T-helper 2 cell treated with Interferon-gamma antibody and Interleukin-4, amounts not matched to agents 100 ng/mL and 5 ng/mL, for 36 hours (primary cell): Measurements from ENCODE around the gene CDCP1. TPM values are rescaled to one million over a fixed set of nuclear protein-coding genes. Genes with fewer than 3 reads are reported as not detected.
"Not testable (repeated sequence)": the region's sequence is repeated elsewhere in the genome, so short reads cannot be mapped to it uniquely, and the experiment has no call there.

Experiments
- intact Hi-C: fragments of 100-400 bp; cut with micrococcal nuclease; formaldehyde crosslinking; loops from one replicate; pipeline ENCODE4 v1.15.1; 2023
- total RNA-seq: library from RNA; stranded (reverse); gene quantifications from 2 replicates; pipeline ENCODE4 v1.2.3, GENCODE V29; 2022

CDCP1 gene
- total RNA-seq, 1 donor from 2014 or later = 21.8 TPM

- intact Hi-C loops = no loop called here
These were observed 57.4 kb downstream of the CDCP1 start for GRCh38 chr3:45088543-45089358.

- intact Hi-C loops = no loop called here
These were observed 59.0 kb downstream of the CDCP1 start for GRCh38 chr3:45087155-45087554.

GRCh38 chr3:45084820-45085816 lies 61.1 kb downstream of the CDCP1 start:
- intact Hi-C loops = no loop called here

- intact Hi-C loops = no loop called here
These were observed 61.8 kb downstream of the CDCP1 start for GRCh38 chr3:45084361-45084760.

GRCh38 chr3:45083023-45083422 lies 63.2 kb downstream of the CDCP1 start:
- intact Hi-C loops = no loop called here

GRCh38 chr3:45082142-45082538 lies 64.0 kb downstream of the CDCP1 start:
- intact Hi-C loops = no loop called here

GRCh38 chr3:45081506-45082141 lies 64.6 kb downstream of the CDCP1 start:
- intact Hi-C loops = no loop called here

- intact Hi-C loops = no loop called here
These were observed 65.4 kb downstream of the CDCP1 start for GRCh38 chr3:45080824-45081223.

GRCh38 chr3:45079715-45080114 lies 66.5 kb downstream of the CDCP1 start:
- intact Hi-C loops = loop anchor here (1.0 kb wide), 1 partner anchor 131 kb away; no protein-coding TSS in a partner anchor

- intact Hi-C loops = loop anchor here (1.0 kb wide), 1 partner anchor 131 kb away; no protein-coding TSS in a partner anchor
These were observed 67.2 kb downstream of the CDCP1 start for GRCh38 chr3:45078910-45079522.

GRCh38 chr3:45078256-45078655 lies 67.9 kb downstream of the CDCP1 start:
- intact Hi-C loops = not testable (repeated sequence)

- intact Hi-C loops = no loop called here
These were observed 70.2 kb downstream of the CDCP1 start for GRCh38 chr3:45075821-45076625.

- intact Hi-C loops = no loop called here
These were observed 75.1 kb downstream of the CDCP1 start for GRCh38 chr3:45071075-45071474.

- intact Hi-C loops = no loop called here
These were observed 78.2 kb downstream of the CDCP1 start for GRCh38 chr3:45067941-45068340.

GRCh38 chr3:45067486-45067885 lies 78.7 kb downstream of the CDCP1 start:
- intact Hi-C loops = no loop called here

GRCh38 chr3:45066109-45066801 lies 79.9 kb downstream of the CDCP1 start:
- intact Hi-C loops = no loop called here

GRCh38 chr3:45065373-45065720 lies 80.8 kb downstream of the CDCP1 start:
- intact Hi-C loops = loop anchor here (2.0 kb wide), 2 partner anchors 25 to 45 kb away; no protein-coding TSS in a partner anchor

- intact Hi-C loops = loop anchor here (2.0 kb wide), 2 partner anchors 24 to 46 kb away; no protein-coding TSS in a partner anchor
These were observed 81.4 kb downstream of the CDCP1 start for GRCh38 chr3:45064512-45065372.

- intact Hi-C loops = no loop called here
These were observed 83.5 kb downstream of the CDCP1 start for GRCh38 chr3:45062697-45063070.
